Osteoblast (primary cell): ENCODE data around the gene GOLGB1. TPM values are rescaled to one million over a fixed set of nuclear protein-coding genes. Genes with fewer than 3 reads are reported as not detected.

Source experiments
- DNase-seq: peaks from one replicate; pipeline ENCODE4 v3.0.0; 2011; ENCODE audit warnings: low spot score, mixed read lengths; ENCODE audit not compliant: insufficient read length; ENCODE audit errors: missing footprints
- H2AFZ ChIP-seq: 2 replicates; pipeline ENCODE4 v1.6.0; 2011; ENCODE audit warnings: mild to moderate bottlenecking, low read length
- H3K27ac ChIP-seq: 2 replicates; pipeline ENCODE4 v1.5.1; 2011; ENCODE audit warnings: mild to moderate bottlenecking, low read depth, low read length, moderate library complexity
- H3K27me3 ChIP-seq: 2 replicates; pipeline ENCODE4 v1.6.0; 2012; ENCODE audit warnings: mild to moderate bottlenecking, control low read depth, inconsistent platforms, low read length, moderate library complexity; ENCODE audit not compliant: insufficient read depth
- H3K36me3 ChIP-seq: 2 replicates; pipeline ENCODE4 v1.5.1; 2011; ENCODE audit warnings: mild to moderate bottlenecking, low read length, control low read depth, moderate library complexity; ENCODE audit not compliant: insufficient read depth
- H3K4me1 ChIP-seq: 2 replicates; pipeline ENCODE4 v1.5.1; 2011; ENCODE audit warnings: mild to moderate bottlenecking, low read length, control low read depth, moderate library complexity; ENCODE audit not compliant: insufficient read depth
- H3K4me2 ChIP-seq: 2 replicates; pipeline ENCODE4 v1.6.0; 2011; ENCODE audit warnings: mild to moderate bottlenecking, low read length; ENCODE audit not compliant: insufficient read depth
- H3K4me3 ChIP-seq: fragments of 200-600 bp; sonication (generic); 3 replicates; pipeline ENCODE4 v1.5.1; 2012; ENCODE audit warnings: mild to moderate bottlenecking, low read length, inconsistent platforms; ENCODE audit not compliant: insufficient read depth
- H3K79me2 ChIP-seq: 2 replicates; pipeline ENCODE4 v1.6.0; 2012; ENCODE audit warnings: mild to moderate bottlenecking, low read length, control low read depth, inconsistent platforms; ENCODE audit not compliant: insufficient read depth
- H3K9me3 ChIP-seq: 2 replicates; pipeline ENCODE4 v1.5.1; 2011; ENCODE audit warnings: low read depth, low read length, control low read depth
- H4K20me1 ChIP-seq: 2 replicates; pipeline ENCODE4 v1.6.0; 2012; ENCODE audit warnings: mild to moderate bottlenecking, low read length, control low read depth; ENCODE audit not compliant: insufficient read depth
- CTCF ChIP-seq: IDR thresholded peaks from 2 replicates; pipeline ENCODE4 v1.5.1; 2011; ENCODE audit warnings: mild to moderate bottlenecking, low read depth, low read length, moderate library complexity; ENCODE audit errors: extremely low read depth
- total RNA-seq: library from RNA; depleted of rRNA; stranded (reverse); fragments of >200 nt; gene quantifications from 2 replicates; pipeline ENCODE4 v1.2.3, GENCODE V29; 2012

Gene GOLGB1
- total RNA-seq, 1 donor = 70.6 TPM

DNA sequence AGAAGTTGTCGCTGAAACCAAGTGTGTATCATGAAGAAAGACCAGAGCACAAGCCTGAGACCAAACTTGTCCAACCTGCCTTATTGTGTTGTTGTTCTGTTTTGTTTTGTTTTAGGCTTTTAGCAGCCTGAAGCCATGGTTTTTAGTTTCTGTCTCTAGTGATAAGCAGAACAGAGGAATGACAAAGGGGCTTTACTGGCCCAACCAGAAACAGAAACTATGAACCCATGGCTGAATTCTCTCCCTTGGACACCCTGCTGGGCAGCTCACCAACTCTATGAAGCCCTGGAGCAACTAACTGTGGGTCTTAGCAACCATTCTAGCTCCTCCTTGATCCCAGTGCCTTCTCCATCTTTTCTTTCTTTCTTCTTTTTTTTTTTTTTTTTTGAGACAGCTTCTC lies 119.2 kb downstream of the GOLGB1 start:
- Histone ChIP-seq H3K4me2 (no peak overlapping the region), H3K4me1 (no peaks in the 10 kb centered on the region), H3K27ac (no peak overlapping the region), H4K20me1 (no peaks in the 10 kb centered on the region), H3K36me3 (no peaks in the 10 kb centered on the region), H3K79me2 (no peaks in the 10 kb centered on the region), H3K27me3 (no peaks in the 10 kb centered on the region), H3K4me3 (no peak overlapping the region), H2AFZ (no peak overlapping the region), H3K9me3 (no peaks in the 10 kb centered on the region)
- TF ChIP-seq CTCF = no peak
- DNase-seq = no peak

DNA sequence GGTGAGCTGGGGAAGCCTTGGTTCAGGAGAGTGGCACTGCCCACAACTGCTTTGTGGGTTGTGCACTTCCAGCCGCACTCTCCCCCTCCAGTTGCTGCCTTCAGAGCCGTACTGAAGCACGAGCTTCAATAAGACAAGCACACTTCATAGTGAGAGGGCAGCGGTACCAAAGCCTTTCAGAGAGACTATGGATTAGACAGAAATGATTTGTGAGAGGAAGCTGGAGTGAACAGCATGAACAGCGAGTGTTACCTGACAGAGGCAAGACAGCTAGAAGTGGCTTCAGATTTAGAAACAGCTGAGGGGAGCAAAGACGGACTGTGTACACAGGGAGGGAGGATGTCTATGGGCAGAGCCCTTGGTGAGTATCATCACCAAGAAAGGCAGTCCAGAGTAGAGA lies 119.9 kb downstream of the GOLGB1 start:
- Histone ChIP-seq H3K4me3 (no peak overlapping the region), H3K4me2 (no peak overlapping the region), H4K20me1 (no peaks in the 10 kb centered on the region), H3K4me1 (no peaks in the 10 kb centered on the region), H3K36me3 (no peaks in the 10 kb centered on the region), H3K27me3 (no peaks in the 10 kb centered on the region), H3K79me2 (no peaks in the 10 kb centered on the region), H2AFZ (no peak overlapping the region), H3K9me3 (no peaks in the 10 kb centered on the region), H3K27ac (no peak overlapping the region)
- no peak for TF ChIP-seq CTCF
- DNase-seq = no peak

DNA sequence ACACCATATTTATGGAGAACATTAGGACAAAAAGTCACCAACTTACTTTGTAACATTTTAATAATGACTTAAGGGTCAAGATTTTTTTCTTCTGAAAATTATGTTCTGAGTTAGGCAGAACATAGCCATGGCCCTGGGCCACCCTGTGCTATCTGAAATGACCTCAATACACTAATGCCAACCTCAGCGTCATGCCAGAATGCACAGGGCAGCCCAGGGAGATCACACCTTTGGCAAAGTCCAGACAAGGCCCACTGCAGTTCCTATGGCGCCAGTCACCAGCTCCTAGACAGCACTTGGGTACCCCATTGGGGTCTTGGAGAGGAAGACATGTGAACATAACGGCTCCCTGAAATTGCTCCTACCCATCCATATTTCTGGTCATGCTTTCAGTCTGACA lies 121.9 kb downstream of the GOLGB1 start:
- Histone ChIP-seq H3K36me3 (no peaks in the 10 kb centered on the region), H3K4me2 (no peak overlapping the region), H3K9me3 (no peaks in the 10 kb centered on the region), H2AFZ (no peak overlapping the region), H3K27ac (no peak overlapping the region), H4K20me1 (no peaks in the 10 kb centered on the region), H3K4me1 (no peaks in the 10 kb centered on the region), H3K79me2 (no peaks in the 10 kb centered on the region), H3K4me3 (no peak overlapping the region), H3K27me3 (no peaks in the 10 kb centered on the region)
- TF ChIP-seq CTCF = no peak
- no peak for DNase-seq

DNA sequence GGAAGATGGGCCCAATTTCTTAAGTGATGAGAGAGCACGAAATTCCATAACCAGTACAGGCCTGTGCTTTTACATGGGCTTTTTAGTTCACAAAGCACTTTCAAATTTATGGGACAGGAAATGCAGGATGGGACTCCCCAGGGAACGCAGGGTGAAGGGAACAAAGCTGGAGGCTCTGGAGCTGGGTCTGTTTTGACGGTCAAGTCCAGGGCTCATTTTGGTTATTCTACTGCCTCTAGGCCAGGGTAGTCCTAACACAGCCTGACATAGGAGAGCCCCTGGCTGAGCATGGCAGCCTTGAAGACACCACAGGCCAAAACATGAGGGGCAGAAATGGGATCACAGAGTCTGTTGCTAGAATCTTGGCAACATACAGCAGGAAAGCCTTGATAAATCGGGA lies 122.3 kb downstream of the GOLGB1 start:
- TF ChIP-seq CTCF = no peak
- Histone ChIP-seq H3K27me3 (no peaks in the 10 kb centered on the region), H3K4me1 (no peaks in the 10 kb centered on the region), H3K79me2 (no peaks in the 10 kb centered on the region), H3K4me3 (no peak overlapping the region), H2AFZ (no peak overlapping the region), H4K20me1 (no peaks in the 10 kb centered on the region), H3K9me3 (no peaks in the 10 kb centered on the region), H3K4me2 (no peak overlapping the region), H3K27ac (no peak overlapping the region), H3K36me3 (no peaks in the 10 kb centered on the region)
- no peak for DNase-seq
